Spleen (tissue), 7 donors: Measurements from ENCODE around the gene SMIM17.

ENCODE experiments used
- POLR2A ChIP-seq, 3 donors: fragments of 450-650 bp; IDR thresholded peaks; one replicate each; pipeline ENCODE4 v1.5.1; 2017; ENCODE audit warnings: antibody characterized with exemption in 3 of 3, mild to moderate bottlenecking in 1 of 3
- TF ChIP-seq, protein P1 (sequence below), 11 experiments: fragments of 200-600 bp in 7 of 11; fragments of 450-650 bp in 4 of 11; sonication (generic) in 4 of 11; IDR thresholded peaks in 8 of 11; conservative IDR thresholded peaks in 3 of 11; 1 replicate in 7 of 11; 2 replicates in 4 of 11; pipeline versions ENCODE4 v1.4.0 to v1.8.0; 2016 to 2021; ENCODE audit warnings: antibody characterized with exemption in 11 of 11, inconsistent platforms in 4 of 11, mild to moderate bottlenecking in 1 of 11
- donor health status: DM: no; HTN: no; CAD: no; lungs with moderate emphysema.
- donor health status: DM: no; HTN: no; CAD: no.
- donor health status: DM: no; HTN: no; CAD: no.

DNA sequence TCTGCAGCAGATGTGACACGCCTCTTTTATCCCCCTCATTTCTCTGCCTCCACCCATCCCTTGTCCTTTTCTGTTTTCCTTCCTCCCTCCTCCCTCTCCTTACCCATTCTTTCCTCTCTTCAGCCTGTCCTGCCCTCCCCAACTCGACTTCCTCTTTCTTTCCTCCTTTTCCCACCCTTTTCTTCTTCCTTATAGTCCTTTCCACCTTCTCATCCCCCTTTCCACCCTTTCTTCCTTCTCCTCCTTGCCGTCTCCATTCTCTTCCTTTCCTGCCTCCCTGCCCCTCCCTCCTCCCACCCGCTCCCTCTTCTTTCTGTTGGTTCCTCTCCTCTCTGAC lies 48.5 kb upstream of the SMIM17 start:
- TF ChIP-seq, protein P1, sequence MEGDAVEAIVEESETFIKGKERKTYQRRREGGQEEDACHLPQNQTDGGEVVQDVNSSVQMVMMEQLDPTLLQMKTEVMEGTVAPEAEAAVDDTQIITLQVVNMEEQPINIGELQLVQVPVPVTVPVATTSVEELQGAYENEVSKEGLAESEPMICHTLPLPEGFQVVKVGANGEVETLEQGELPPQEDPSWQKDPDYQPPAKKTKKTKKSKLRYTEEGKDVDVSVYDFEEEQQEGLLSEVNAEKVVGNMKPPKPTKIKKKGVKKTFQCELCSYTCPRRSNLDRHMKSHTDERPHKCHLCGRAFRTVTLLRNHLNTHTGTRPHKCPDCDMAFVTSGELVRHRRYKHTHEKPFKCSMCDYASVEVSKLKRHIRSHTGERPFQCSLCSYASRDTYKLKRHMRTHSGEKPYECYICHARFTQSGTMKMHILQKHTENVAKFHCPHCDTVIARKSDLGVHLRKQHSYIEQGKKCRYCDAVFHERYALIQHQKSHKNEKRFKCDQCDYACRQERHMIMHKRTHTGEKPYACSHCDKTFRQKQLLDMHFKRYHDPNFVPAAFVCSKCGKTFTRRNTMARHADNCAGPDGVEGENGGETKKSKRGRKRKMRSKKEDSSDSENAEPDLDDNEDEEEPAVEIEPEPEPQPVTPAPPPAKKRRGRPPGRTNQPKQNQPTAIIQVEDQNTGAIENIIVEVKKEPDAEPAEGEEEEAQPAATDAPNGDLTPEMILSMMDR (IDR thresholded peaks at IDR 0.05 in 8 of 11, conservative IDR thresholded peaks at IDR 0.05 in 3 of 11): no peak
- no peak for TF ChIP-seq POLR2A (IDR thresholded peaks at IDR 0.05)
